ENCODE data around the gene HIRA.

HIRA gene

GRCh38 chr22:19431649-19432132 lies at the start of gene HIRA:
Gene HIRA (minus strand): TSS chr22:19431733. CDS start chr22:19431476, 257 bp downstream.
- DNase-seq (ENCODE audit: low read depth), result no peak

- DNase-seq (ENCODE audit: low read depth), result no peak
Measured at GRCh38 chr22:19480789-19481188, 49.3 kb upstream of the HIRA start.

- DNase-seq (ENCODE audit: low read depth), result no peak
Measured at GRCh38 chr22:19480173-19480568, 48.6 kb upstream of the HIRA start.

GRCh38 chr22:19479355-19480172 lies 48.0 kb upstream of the HIRA start, which contains the start of gene CDC45:
Gene CDC45 (plus strand): TSS chr22:19479920. CDS start chr22:19479969, 49 bp downstream.
- DNase-seq (ENCODE audit: low read depth), result peak; percentile 95

GRCh38 chr22:19478901-19479354 lies 47.4 kb upstream of the HIRA start, which contains the start of gene UFD1:
Gene UFD1 (minus strand): TSS chr22:19479193. CDS start chr22:19479085, 108 bp downstream.
- no peak for DNase-seq (ENCODE audit: low read depth)

- DNase-seq (ENCODE audit: low read depth), result no peak
Measured at GRCh38 chr22:19478045-19478900, 46.7 kb upstream of the HIRA start.

- DNase-seq (ENCODE audit: low read depth), result no peak
Measured at GRCh38 chr22:19477321-19478044, 46.0 kb upstream of the HIRA start.

- no peak for DNase-seq (ENCODE audit: low read depth)
Measured at GRCh38 chr22:19476023-19476422, 44.5 kb upstream of the HIRA start.

- DNase-seq (ENCODE audit: low read depth), result no peak
Measured at GRCh38 chr22:19473578-19473977, 42.0 kb upstream of the HIRA start.

- no peak for DNase-seq (ENCODE audit: low read depth)
Measured at GRCh38 chr22:19472233-19472632, 40.7 kb upstream of the HIRA start.

GRCh38 chr22:19471572-19471971 lies 40.0 kb upstream of the HIRA start:
- DNase-seq (ENCODE audit: low read depth), result no peak

- no peak for DNase-seq (ENCODE audit: low read depth)
Measured at GRCh38 chr22:19470010-19470409, 38.5 kb upstream of the HIRA start.

- no peak for DNase-seq (ENCODE audit: low read depth)
Measured at GRCh38 chr22:19469421-19469820, 37.9 kb upstream of the HIRA start.

GRCh38 chr22:19467912-19468311 lies 36.4 kb upstream of the HIRA start:
- no peak for DNase-seq (ENCODE audit: low read depth)

GRCh38 chr22:19466848-19467752 lies 35.6 kb upstream of the HIRA start:
- DNase-seq (ENCODE audit: low read depth), result no peak

- DNase-seq (ENCODE audit: low read depth), result no peak
Measured at GRCh38 chr22:19466126-19466716, 34.7 kb upstream of the HIRA start.

- DNase-seq (ENCODE audit: low read depth), result no peak
Measured at GRCh38 chr22:19464975-19465374, 33.4 kb upstream of the HIRA start.

- DNase-seq (ENCODE audit: low read depth), result no peak
Measured at GRCh38 chr22:19464546-19464945, 33.0 kb upstream of the HIRA start.

GRCh38 chr22:19463491-19464469 lies 32.2 kb upstream of the HIRA start:
- peak; percentile 40 for DNase-seq (ENCODE audit: low read depth)

All from GM04503 (cell line).